ENCODE measurements around the gene CENATAC. TPM values are rescaled to one million over a fixed set of nuclear protein-coding genes. Genes with fewer than 3 reads are reported as not detected.

The CENATAC gene
- total RNA-seq, 3 donors from 2014 or later = 24.6 to 33.4 (median 30.9) TPM

GRCh38 chr11:119047205-119047604, 49.3 kb downstream of the CENATAC start:
- no peak for TF ChIP-seq CTCF (IDR thresholded peaks at IDR 0.05)
- no peaks in the 10 kb centered on the region for H3K4me1 ChIP-seq (ENCODE audit: low read depth)
- H3K36me3 ChIP-seq (ENCODE audit: low read depth) = peaks cover 14% of the 10 kb centered on the region
- ATAC-seq (no peak), DNase-seq (peak in 1 of 3 donors; percentile 9)
- intact Hi-C loops (cut with DNase I, micrococcal nuclease) = no loop called here
- H3K9me3 ChIP-seq = no peaks in the 10 kb centered on the region
- H3K4me3 ChIP-seq = no peak overlapping the region

- Histone ChIP-seq H3K36me3 (ENCODE audit: low read depth) (peaks cover 14% of the 10 kb centered on the region), H3K4me1 (ENCODE audit: low read depth) (no peaks in the 10 kb centered on the region), H3K9me3 (no peaks in the 10 kb centered on the region), H3K4me3 (no peak overlapping the region)
- intact Hi-C loops (cut with DNase I, micrococcal nuclease) = no loop called here
- no peak for DNase-seq
- TF ChIP-seq CTCF (IDR thresholded peaks at IDR 0.05) = no peak
- ATAC-seq = no peak
Measured at GRCh38 chr11:119048644-119049043, 50.7 kb downstream of the CENATAC start.

GRCh38 chr11:119049081-119049480, 51.1 kb downstream of the CENATAC start:
- no peaks in the 10 kb centered on the region for H3K4me1 ChIP-seq (ENCODE audit: low read depth)
- peaks cover 14% of the 10 kb centered on the region for H3K36me3 ChIP-seq (ENCODE audit: low read depth)
- TF ChIP-seq CTCF (IDR thresholded peaks at IDR 0.05) = no peak
- DNase-seq (peak in 1 of 3 donors; percentile 37), ATAC-seq (no peak)
- no peaks in the 10 kb centered on the region for H3K9me3 ChIP-seq
- intact Hi-C loops (cut with DNase I, micrococcal nuclease) = no loop called here
- H3K4me3 ChIP-seq = no peak overlapping the region

- Histone ChIP-seq H3K36me3 (ENCODE audit: low read depth) (peaks cover 14% of the 10 kb centered on the region), H3K9me3 (no peaks in the 10 kb centered on the region), H3K4me3 (no peak overlapping the region), H3K4me1 (ENCODE audit: low read depth) (peaks cover 9% of the 10 kb centered on the region)
- DNase-seq = peak in 1 of 3 donors; percentile 39
- ATAC-seq = no peak
- TF ChIP-seq CTCF (IDR thresholded peaks at IDR 0.05) = no peak
- intact Hi-C loops (cut with DNase I, micrococcal nuclease) = no loop called here
Measured at GRCh38 chr11:119051440-119052162, 53.7 kb downstream of the CENATAC start.

- TF ChIP-seq CTCF (IDR thresholded peaks at IDR 0.05) = no peak
- Histone ChIP-seq H3K36me3 (ENCODE audit: low read depth) (peaks cover 14% of the 10 kb centered on the region), H3K4me3 (no peak overlapping the region)
Measured at GRCh38 chr11:119052163-119052814, 54.4 kb downstream of the CENATAC start.

More at GRCh38 chr11:119052163-119052814, 54.4 kb downstream of the CENATAC start:
- Histone ChIP-seq H3K9me3 (no peaks in the 10 kb centered on the region), H3K4me1 (ENCODE audit: low read depth) (peaks cover 9% of the 10 kb centered on the region)
- no peak for ATAC-seq
- intact Hi-C loops (cut with DNase I, micrococcal nuclease) = no loop called here
- peak in 1 of 3 donors; percentile 36 for DNase-seq

All from mucosa of descending colon (tissue), 3 donors.